Astrocyte (in vitro differentiated cells and primary cell): ENCODE data around the gene GBF1. TPM values are rescaled to one million over a fixed set of nuclear protein-coding genes. Genes with fewer than 3 reads are reported as not detected.

Experiments used
- DNase-seq: peaks from one replicate; pipeline ENCODE4 v3.0.0-alpha.2; 2010; ENCODE audit warnings: low read depth
- FAIRE-seq: peaks from 2 replicates; lab custom pipeline; 2011; peaks lifted over from hg19 to GRCh38; lab: Jason Lieb, UNC
- H2AFZ ChIP-seq: 2 replicates; pipeline ENCODE4 v1.6.0; 2012; ENCODE audit warnings: low read depth, low read length, inconsistent platforms
- H3K27ac ChIP-seq: 2 replicates; pipeline ENCODE4 v1.5.1; 2011; ENCODE audit warnings: low read depth, low read length, inconsistent platforms
- H3K27me3 ChIP-seq: 2 replicates; pipeline ENCODE4 v1.6.0; 2011; ENCODE audit warnings: low read length, inconsistent platforms; ENCODE audit not compliant: insufficient read depth
- H3K36me3 ChIP-seq: 2 replicates; pipeline ENCODE4 v1.5.1; 2011; ENCODE audit warnings: low read length, inconsistent platforms; ENCODE audit not compliant: insufficient read depth
- H3K4me1 ChIP-seq: 2 replicates; pipeline ENCODE4 v1.5.1; 2011; ENCODE audit warnings: low read length, inconsistent platforms; ENCODE audit not compliant: insufficient read depth
- H3K4me2 ChIP-seq: 2 replicates; pipeline ENCODE4 v1.6.0; 2012; ENCODE audit warnings: low read length, inconsistent platforms
- H3K4me3 ChIP-seq: 2 replicates; pipeline ENCODE4 v1.5.1; 2011; ENCODE audit warnings: low read depth, mild to moderate bottlenecking, low read length, inconsistent platforms; ENCODE audit not compliant: insufficient read depth
- H3K79me2 ChIP-seq: 2 replicates; pipeline ENCODE4 v1.6.0; 2012; ENCODE audit warnings: mild to moderate bottlenecking, low read length, inconsistent platforms; ENCODE audit not compliant: insufficient read depth
- H3K9ac ChIP-seq: 2 replicates; pipeline ENCODE4 v1.6.0; 2012; ENCODE audit warnings: mild to moderate bottlenecking, low read length, inconsistent platforms
- H3K9me3 ChIP-seq: 2 replicates; pipeline ENCODE4 v1.5.1; 2012; ENCODE audit warnings: low read depth, mild to moderate bottlenecking, low read length, inconsistent platforms; ENCODE audit not compliant: insufficient read depth
- H4K20me1 ChIP-seq: 2 replicates; pipeline ENCODE4 v1.6.0; 2012; ENCODE audit warnings: low read length, inconsistent platforms; ENCODE audit not compliant: insufficient read depth
- H3K27ac Mint-ChIP-seq: one replicate; pipeline ENCODE4 v1.8.0; 2021; ENCODE audit warnings: mild to moderate bottlenecking, mixed read lengths; ENCODE audit not compliant: unreplicated experiment
- H3K27me3 Mint-ChIP-seq: one replicate; pipeline ENCODE4 v1.8.0; 2021; ENCODE audit warnings: low read depth, mixed read lengths; ENCODE audit not compliant: unreplicated experiment
- H3K36me3 Mint-ChIP-seq: one replicate; pipeline ENCODE4 v1.8.0; 2021; ENCODE audit warnings: low read depth, mixed read lengths; ENCODE audit not compliant: unreplicated experiment
- H3K4me1 Mint-ChIP-seq: one replicate; pipeline ENCODE4 v1.8.0; 2021; ENCODE audit warnings: low read depth, mixed read lengths; ENCODE audit not compliant: unreplicated experiment
- H3K4me3 Mint-ChIP-seq: one replicate; pipeline ENCODE4 v1.8.0; 2021; ENCODE audit warnings: mild to moderate bottlenecking, moderate library complexity, mixed read lengths; ENCODE audit not compliant: unreplicated experiment
- H3K9me3 Mint-ChIP-seq: one replicate; pipeline ENCODE4 v1.8.0; 2021; ENCODE audit warnings: mild to moderate bottlenecking, mixed read lengths; ENCODE audit not compliant: unreplicated experiment
- CTCF ChIP-seq: IDR thresholded peaks from 2 replicates; pipeline ENCODE4 v1.5.1; 2011; ENCODE audit warnings: low read depth, mild to moderate bottlenecking, inconsistent platforms, low read length, moderate library complexity; ENCODE audit not compliant: insufficient read depth
- EZH2 ChIP-seq: IDR thresholded peaks from 2 replicates; pipeline ENCODE4 v1.6.1; 2012; ENCODE audit warnings: mild to moderate bottlenecking, low read length, inconsistent platforms; ENCODE audit not compliant: insufficient read depth
- total RNA-seq: library from RNA; stranded (reverse); gene quantifications from 2 replicates; pipeline ENCODE4 v1.2.1, GENCODE V29; 2021

Gene GBF1
- total RNA-seq, 1 donor from 2014 or later, result 72.8 TPM

GRCh38 chr10:102237711-102238252, 7.5 kb upstream of the GBF1 start:
- H3K27ac ChIP-seq, result no peak overlapping the region
- Mint-ChIP-seq H3K27me3 (peaks cover 55% of the 10 kb centered on the region), H3K27ac (no peak overlapping the region), H3K9me3 (no peaks in the 10 kb centered on the region), H3K4me1 (peaks cover 15% of the 10 kb centered on the region), H3K36me3 (no peaks in the 10 kb centered on the region), H3K4me3 (no peak overlapping the region)
- peaks cover 21% of the 10 kb centered on the region for H3K4me1 ChIP-seq
- H3K9me3 ChIP-seq, result no peaks in the 10 kb centered on the region
- DNase-seq (no peak), FAIRE-seq (no peak)
- H3K4me2 ChIP-seq, result no peak overlapping the region
- H3K4me3 ChIP-seq, result no peak overlapping the region
- no peaks in the 10 kb centered on the region for H3K36me3 ChIP-seq
- no peak overlapping the region for H3K9ac ChIP-seq
- H3K79me2 ChIP-seq, result no peaks in the 10 kb centered on the region
- H3K27me3 ChIP-seq, result peaks cover 26% of the 10 kb centered on the region
- no peak for TF ChIP-seq CTCF
- TF ChIP-seq EZH2, result no peak
- H2AFZ ChIP-seq, result no peak overlapping the region
- H4K20me1 ChIP-seq, result no peaks in the 10 kb centered on the region

DNA sequence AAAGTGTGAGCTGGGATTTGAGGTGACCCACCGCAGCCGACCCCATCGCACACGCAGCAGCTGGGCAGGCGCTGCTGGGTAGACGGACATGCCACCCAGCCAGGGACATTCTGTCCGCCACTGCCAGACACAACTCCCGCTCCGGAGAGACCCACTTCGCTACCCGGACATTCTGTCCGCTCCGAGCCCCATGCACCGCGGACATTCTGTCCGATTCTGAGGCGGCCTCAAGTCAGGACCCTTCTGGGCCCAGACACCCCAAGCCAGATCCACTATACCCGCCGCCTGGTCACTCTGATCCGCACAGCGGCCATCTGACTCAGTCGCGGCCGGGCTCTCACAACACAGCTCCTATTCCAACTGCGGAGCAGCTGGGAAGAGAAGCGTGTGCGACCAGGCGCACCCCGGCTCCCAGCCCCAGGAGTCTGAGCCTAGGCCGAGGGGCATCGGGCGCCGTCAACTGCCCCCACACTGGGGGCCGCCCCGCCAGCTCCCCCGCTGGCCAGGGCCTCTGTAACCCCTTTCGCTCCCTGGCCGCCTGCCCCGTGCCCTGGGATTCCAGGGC, 4.8 kb upstream of the GBF1 start:
- H3K4me1 ChIP-seq, result peaks cover 22% of the 10 kb centered on the region
- no peak overlapping the region for H3K27ac ChIP-seq
- DNase-seq (no peak), FAIRE-seq (no peak)
- peaks cover 2% of the 10 kb centered on the region for H3K79me2 ChIP-seq
- Mint-ChIP-seq H3K4me3 (peak overlapping the region; percentile 85), H3K27ac (peak overlapping the region; percentile 56), H3K9me3 (no peaks in the 10 kb centered on the region), H3K36me3 (no peaks in the 10 kb centered on the region), H3K27me3 (peaks cover 47% of the 10 kb centered on the region), H3K4me1 (peaks cover 10% of the 10 kb centered on the region)
- H3K9ac ChIP-seq, result peak overlapping the region; percentile 41
- peak overlapping the region; percentile 81 for H2AFZ ChIP-seq
- peaks cover under 1% of the 10 kb centered on the region for H4K20me1 ChIP-seq
- H3K9me3 ChIP-seq, result no peaks in the 10 kb centered on the region
- H3K36me3 ChIP-seq, result no peaks in the 10 kb centered on the region
- peak overlapping the region; percentile 94 for H3K4me2 ChIP-seq
- peak overlapping the region; percentile 58 for H3K4me3 ChIP-seq
- peaks cover 26% of the 10 kb centered on the region for H3K27me3 ChIP-seq
- TF ChIP-seq EZH2, result peak; percentile 71
- no peak for TF ChIP-seq CTCF

GRCh38 chr10:102241032-102241443, 4.3 kb upstream of the GBF1 start:
- no peak for FAIRE-seq
- Mint-ChIP-seq H3K27me3 (peaks cover 42% of the 10 kb centered on the region), H3K27ac (no peak overlapping the region), H3K4me1 (peaks cover 7% of the 10 kb centered on the region), H3K9me3 (no peaks in the 10 kb centered on the region), H3K36me3 (no peaks in the 10 kb centered on the region), H3K4me3 (peak overlapping the region; percentile 85)
- no peak for DNase-seq
- H3K9me3 ChIP-seq, result no peaks in the 10 kb centered on the region
- H3K27ac ChIP-seq, result no peak overlapping the region
- H3K4me1 ChIP-seq, result peaks cover 19% of the 10 kb centered on the region
- H4K20me1 ChIP-seq, result peaks cover 5% of the 10 kb centered on the region
- H2AFZ ChIP-seq, result peak overlapping the region; percentile 81
- no peaks in the 10 kb centered on the region for H3K36me3 ChIP-seq
- H3K79me2 ChIP-seq, result peaks cover 7% of the 10 kb centered on the region
- TF ChIP-seq EZH2 (peak; percentile 59), CTCF (no peak)
- H3K9ac ChIP-seq, result peak overlapping the region; percentile 41
- peak overlapping the region; percentile 58 for H3K4me3 ChIP-seq
- H3K27me3 ChIP-seq, result peaks cover 26% of the 10 kb centered on the region
- H3K4me2 ChIP-seq, result peak overlapping the region; percentile 94
